ENCODE data around the gene CELSR2.
A peak's percentile ranks its signal among the peaks of the same experiment; 100 is the strongest.

Gene CELSR2

DNA sequence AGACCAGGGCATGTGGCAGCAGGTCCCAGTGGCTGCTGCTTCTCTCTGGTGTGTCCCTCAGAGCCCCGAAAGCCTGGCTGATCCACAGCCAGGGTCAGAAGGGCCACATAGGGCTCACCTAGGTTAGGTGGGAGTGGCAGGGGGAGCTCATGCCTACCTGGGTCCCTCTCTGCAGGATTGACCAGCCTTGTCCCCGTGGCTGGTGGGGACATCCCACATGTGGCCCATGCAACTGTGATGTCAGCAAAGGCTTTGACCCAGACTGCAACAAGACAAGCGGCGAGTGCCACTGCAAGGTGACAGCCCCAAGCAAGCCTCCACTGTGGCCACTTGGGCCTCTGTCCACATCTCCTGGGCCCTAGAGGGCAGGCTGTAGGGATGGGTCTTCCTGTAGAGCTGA, 15.7 kb downstream of the CELSR2 start:
- DNase-seq, result no peak

DNA sequence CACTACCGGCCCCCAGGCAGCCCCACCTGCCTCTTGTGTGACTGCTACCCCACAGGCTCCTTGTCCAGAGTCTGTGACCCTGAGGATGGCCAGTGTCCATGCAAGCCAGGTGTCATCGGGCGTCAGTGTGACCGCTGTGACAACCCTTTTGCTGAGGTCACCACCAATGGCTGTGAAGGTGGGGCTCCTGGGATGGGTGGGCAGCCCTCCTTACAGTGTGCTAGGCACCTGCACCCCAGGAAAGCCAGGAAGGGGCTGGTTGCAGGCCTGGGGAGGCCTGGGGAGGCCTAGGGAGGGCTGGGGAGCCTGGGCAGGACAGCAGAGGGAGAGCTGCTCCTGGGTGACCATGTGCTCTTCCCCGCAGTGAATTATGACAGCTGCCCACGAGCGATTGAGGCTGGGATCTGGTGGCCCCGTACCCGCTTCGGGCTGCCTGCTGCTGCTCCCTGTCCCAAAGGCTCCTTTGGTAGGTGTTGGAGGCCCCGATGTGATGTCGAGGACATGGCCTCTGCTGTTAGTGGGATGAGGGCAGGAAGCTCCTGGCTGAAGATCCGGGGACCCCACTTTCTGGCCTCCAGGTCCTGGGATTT, 16.5 kb downstream of the CELSR2 start:
- no peak for DNase-seq

DNA sequence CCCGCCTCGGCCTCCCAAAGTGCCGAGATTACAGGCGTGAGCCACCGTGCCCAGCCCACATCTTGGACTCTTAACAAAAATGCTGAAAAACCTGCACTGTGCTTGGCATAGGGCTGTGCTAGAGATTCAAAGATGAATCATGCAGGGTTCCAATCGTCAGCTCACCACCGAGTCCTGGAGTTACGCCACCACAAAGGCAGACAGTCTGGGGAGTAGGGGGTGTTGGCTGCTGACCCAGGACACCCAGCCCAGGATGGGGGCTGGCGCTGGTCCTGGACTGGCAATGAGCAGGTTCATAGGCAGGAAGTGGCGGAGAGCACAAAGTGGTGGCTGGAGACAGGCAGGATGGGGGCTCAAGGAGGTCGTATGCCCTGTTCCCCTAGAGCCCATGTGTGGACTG, 17.6 kb downstream of the CELSR2 start:
- no peak for DNase-seq

DNA sequence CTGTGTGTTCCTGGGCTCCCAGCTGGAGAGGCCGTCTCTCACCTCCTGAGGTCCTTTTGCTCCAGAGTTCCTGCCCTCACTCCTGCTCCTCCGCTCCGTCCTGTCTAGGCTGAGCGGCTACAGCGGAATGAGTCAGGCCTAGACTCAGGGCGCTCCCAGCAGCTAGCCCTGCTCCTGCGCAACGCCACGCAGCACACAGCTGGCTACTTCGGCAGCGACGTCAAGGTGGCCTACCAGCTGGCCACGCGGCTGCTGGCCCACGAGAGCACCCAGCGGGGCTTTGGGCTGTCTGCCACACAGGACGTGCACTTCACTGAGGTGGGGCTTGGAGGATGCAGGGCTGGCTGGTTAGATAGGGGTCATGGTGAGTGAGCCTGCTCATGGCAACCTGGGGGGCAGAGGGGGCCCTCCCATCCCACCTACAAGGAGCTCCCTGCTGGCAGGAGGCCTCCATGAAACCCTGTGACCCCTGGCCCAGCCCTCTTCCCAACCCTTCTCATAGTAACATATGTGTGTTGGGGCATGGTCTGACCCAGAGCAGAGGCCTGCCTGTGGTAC, 18.5 kb downstream of the CELSR2 start:
- DNase-seq, result no peak

DNA sequence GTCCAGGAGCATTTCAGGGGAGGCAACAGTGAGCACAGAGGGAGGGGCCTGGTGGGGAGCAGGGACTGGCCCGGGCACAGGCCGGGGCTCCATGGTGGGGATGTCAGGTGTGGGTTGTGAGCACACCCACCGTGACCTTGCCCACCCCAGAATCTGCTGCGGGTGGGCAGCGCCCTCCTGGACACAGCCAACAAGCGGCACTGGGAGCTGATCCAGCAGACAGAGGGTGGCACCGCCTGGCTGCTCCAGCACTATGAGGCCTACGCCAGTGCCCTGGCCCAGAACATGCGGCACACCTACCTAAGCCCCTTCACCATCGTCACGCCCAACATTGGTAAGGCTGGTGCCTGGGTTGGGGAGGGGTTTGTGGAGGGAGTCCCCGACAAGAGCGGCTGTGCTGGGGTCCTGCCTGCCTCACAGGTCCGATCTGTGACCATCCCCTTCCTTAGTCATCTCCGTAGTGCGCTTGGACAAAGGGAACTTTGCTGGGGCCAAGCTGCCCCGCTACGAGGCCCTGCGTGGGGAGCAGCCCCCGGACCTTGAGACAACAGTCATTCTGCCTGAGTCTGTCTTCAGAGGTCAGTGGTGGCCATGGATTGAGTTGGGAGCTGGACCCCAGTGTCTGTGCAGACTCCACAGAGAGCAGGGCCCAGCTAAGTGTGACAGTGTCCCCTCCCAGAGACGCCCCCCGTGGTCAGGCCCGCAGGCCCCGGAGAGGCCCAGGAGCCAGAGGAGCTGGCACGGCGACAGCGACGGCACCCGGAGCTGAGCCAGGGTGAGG, 19.3 kb downstream of the CELSR2 start:
- no peak for DNase-seq

DNA sequence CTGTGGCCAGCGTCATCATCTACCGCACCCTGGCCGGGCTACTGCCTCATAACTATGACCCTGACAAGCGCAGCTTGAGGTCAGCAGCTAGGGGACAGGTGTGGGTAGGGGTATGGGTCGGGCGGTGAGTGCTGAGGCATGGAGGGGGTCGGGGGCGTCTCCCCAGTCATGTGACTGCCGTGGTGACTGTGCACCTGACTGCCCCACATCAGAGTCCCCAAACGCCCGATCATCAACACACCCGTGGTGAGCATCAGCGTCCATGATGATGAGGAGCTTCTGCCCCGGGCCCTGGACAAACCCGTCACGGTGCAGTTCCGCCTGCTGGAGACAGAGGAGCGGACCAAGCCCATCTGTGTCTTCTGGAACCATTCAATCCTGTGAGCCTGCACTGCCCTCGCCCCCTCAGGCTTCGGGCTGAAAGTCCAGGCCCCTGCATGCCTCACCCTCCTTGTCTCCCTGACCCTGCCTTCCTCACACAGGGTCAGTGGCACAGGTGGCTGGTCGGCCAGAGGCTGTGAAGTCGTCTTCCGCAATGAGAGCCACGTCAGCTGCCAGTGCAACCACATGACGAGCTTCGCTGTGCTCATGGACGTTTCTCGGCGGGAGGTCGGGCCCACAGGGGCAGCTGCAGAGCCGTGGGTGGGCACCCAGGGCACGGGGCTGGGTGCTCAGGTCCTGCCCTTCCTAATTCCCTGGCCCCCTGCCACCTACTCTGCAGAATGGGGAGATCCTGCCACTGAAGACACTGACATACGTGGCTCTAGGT, 20.1 kb downstream of the CELSR2 start:
- no peak for DNase-seq

DNA sequence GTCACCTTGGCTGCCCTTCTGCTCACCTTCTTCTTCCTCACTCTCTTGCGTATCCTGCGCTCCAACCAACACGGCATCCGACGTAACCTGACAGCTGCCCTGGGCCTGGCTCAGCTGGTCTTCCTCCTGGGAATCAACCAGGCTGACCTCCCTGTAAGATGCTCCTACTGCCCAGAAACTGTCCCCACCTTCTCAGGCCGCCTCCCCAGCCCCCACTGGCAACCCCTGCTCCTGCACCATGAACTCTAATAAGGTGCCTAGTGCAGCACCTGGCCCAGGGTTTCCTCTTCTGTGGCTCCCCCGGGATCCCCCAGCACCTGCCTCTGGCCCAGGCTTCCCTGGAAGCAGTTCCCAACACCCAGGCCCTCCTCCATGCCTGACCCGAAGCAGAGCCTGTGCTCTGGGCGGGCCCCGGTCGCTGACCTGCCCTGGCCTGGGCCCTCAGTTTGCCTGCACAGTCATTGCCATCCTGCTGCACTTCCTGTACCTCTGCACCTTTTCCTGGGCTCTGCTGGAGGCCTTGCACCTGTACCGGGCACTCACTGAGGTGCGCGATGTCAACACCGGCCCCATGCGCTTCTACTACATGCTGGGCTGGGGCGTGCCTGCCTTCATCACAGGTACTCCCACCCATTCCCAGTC, 20.8 kb downstream of the CELSR2 start:
- DNase-seq, result no peak

DNA sequence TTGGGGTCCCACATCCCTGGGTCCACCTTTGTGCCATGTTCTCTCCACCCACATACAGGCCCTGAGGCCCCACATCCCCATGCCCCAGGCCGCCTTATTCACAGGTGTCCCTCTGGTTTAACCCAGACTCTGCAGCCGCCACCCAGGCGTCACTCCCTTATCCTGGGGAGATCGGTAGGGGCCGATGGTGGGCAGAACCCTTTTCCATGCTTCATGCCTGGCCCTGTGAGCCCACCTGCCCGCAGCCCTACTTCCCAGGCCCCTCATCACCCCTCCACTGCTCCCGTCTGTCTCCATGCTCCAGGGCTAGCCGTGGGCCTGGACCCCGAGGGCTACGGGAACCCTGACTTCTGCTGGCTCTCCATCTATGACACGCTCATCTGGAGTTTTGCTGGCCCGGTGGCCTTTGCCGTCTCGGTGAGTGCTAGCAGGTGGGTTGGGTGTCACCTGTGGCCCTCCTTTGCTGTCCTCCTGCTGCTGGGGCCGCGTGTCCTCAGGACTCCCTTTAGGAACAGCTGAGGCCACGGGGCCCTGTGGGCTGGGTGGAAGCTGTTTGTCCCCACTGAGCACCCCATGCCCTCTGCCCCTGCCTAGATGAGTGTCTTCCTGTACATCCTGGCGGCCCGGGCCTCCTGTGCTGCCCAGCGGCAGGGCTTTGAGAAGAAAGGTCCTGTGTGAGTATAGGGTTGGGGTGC, 21.4 kb downstream of the CELSR2 start:
- no peak for DNase-seq

DNA sequence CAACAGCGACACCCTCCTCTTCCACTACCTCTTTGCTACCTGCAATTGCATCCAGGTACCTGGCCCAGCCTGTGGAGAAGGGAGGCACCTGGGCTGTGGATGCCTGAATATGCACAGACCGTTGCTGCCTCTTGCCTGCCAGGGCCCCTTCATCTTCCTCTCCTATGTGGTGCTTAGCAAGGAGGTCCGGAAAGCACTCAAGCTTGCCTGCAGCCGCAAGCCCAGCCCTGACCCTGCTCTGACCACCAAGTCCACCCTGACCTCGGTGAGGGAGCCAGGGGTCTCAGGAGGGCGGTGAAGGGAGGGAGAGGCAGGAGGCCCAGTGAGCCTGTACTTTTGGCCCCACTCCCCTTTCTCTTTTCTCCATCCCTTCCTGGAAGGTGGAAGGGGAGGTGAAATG, 22.1 kb downstream of the CELSR2 start:
- DNase-seq, result no peak

DNA sequence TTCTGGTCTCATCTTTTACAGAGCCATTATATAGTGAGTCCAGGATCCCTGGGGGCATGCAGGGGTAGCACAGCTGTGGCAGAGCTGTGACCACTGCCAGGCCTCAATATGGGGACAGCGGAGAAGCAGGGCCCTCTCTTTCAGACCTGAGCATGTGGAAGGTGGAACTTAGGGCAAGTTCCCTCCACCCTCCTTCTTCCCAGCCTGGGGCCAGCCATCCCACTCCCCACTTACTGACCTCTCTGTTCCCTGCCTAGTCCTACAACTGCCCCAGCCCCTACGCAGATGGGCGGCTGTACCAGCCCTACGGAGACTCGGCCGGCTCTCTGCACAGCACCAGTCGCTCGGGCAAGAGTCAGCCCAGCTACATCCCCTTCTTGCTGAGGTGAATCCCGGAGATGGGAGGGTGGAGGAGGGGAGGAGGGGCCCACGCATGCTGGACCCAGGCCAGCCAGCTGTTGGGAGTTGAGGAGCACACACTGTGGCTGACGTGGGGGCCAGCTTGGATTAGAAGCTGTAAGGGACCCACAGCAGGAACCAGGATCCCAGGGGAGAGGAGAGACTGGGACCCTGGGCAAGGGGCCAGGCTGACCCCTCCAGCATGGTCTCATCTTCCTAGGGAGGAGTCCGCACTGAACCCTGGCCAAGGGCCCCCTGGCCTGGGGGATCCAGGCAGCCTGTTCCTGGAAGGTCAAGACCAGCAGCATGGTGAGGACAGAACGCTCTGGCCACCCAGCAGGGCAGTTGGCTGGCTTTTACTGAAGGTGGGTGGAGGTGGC, 22.9 kb downstream of the CELSR2 start:
- no peak for DNase-seq

DNA sequence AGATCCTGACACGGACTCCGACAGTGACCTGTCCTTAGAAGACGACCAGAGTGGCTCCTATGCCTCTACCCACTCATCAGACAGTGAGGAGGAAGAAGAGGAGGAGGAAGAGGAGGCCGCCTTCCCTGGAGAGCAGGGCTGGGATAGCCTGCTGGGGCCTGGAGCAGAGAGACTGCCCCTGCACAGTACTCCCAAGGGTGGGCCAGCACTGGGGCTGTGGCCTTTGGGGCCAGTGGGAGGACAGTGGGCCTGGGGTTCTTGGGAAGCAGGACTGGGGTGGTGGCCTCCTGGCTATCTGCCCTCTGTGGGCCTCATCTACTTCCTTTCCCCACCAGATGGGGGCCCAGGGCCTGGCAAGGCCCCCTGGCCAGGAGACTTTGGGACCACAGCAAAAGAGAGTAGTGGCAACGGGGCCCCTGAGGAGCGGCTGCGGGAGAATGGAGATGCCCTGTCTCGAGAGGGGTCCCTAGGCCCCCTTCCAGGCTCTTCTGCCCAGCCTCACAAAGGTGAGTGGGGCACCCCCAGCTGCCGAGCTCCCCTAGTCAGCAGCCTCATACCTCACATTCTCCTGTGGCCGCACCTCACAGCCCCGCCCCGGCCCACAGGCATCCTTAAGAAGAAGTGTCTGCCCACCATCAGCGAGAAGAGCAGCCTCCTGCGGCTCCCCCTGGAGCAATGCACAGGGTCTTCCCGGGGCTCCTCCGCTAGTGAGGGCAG, 23.6 kb downstream of the CELSR2 start:
- no peak for DNase-seq

DNA sequence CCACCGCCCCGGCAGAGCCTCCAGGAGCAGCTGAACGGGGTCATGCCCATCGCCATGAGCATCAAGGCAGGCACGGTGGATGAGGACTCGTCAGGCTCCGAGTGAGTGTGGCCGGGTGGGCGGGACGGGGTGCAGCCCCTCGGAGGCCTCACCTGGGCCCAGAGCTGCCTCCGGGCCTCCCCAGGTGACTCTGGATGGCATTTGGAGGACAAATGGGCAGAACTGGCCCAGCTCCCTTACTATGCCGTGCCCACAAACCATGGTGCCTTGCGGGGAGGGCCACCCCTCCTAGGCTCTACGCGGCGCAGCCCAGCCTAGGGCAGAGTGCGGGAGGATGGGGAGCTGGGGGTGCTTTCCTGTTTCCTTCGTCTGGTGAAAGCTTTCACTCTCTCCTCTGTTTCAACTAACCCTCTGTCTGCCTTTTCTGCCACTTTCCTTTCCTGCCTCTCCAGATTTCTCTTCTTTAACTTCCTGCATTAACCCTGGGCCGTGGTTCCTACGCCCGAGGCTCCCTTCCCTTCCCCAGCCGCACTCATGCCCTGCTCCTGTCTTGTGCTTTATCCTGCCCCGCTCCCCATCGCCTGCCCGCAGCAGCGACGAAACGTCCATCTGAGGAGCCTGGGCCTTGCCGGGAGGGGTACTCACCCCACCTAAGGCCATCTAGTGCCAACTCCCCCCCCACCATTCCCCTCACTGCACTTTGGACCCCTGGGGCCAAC, 24.4 kb downstream of the CELSR2 start:
- DNase-seq, result no peak

DNA sequence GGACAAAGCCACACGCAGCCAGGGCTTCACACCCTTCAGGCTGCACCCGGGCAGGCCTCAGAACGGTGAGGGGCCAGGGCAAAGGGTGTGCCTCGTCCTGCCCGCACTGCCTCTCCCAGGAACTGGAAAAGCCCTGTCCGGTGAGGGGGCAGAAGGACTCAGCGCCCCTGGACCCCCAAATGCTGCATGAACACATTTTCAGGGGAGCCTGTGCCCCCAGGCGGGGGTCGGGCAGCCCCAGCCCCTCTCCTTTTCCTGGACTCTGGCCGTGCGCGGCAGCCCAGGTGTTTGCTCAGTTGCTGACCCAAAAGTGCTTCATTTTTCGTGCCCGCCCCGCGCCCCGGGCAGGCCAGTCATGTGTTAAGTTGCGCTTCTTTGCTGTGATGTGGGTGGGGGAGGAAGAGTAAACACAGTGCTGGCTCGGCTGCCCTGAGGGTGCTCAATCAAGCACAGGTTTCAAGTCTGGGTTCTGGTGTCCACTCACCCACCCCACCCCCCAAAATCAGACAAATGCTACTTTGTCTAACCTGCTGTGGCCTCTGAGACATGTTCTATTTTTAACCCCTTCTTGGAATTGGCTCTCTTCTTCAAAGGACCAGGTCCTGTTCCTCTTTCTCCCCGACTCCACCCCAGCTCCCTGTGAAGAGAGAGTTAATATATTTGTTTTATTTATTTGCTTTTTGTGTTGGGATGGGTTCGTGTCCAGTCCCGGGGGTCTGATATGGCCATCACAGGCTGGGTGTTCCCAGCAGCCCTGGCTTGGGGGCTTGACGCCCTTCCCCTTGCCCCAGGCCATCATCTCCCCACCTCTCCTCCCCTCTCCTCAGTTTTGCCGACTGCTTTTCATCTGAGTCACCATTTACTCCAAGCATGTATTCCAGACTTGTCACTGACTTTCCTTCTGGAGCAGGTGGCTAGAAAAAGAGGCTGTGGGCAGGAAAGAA, 25.5 kb downstream of the CELSR2 start:
- DNase-seq, result peak; percentile 72

DNA sequence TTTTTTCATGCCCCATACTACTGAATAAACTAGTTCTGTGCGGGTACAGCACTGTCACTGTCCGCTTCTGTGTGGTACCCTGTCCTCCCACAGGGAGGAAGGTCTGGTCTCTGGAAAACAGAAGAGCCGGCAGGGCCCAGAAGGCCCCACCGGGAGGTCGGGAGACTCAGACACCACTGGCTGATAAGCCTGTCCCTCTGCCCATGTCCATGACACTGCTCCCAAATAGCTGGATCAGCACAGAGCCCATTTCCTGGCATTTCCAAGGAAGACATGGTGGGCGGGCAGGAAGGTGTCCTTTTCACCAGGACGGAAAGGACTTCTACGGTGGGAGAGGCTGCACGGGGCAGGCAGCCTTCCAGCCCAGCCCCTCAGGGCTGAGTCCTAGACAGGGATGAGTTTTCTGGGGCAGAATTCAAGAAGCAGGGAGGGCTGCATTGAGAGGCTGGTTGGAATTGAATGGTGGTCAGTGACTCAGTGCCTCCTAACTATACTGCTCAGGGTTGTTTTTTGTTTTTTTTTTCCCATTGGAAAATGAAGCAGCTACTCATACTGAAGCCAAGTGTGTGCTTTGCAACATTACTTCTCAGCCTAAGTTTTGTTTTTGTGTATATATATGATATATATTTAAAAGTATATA, 26.5 kb downstream of the CELSR2 start:
- DNase-seq, result no peak

DNA sequence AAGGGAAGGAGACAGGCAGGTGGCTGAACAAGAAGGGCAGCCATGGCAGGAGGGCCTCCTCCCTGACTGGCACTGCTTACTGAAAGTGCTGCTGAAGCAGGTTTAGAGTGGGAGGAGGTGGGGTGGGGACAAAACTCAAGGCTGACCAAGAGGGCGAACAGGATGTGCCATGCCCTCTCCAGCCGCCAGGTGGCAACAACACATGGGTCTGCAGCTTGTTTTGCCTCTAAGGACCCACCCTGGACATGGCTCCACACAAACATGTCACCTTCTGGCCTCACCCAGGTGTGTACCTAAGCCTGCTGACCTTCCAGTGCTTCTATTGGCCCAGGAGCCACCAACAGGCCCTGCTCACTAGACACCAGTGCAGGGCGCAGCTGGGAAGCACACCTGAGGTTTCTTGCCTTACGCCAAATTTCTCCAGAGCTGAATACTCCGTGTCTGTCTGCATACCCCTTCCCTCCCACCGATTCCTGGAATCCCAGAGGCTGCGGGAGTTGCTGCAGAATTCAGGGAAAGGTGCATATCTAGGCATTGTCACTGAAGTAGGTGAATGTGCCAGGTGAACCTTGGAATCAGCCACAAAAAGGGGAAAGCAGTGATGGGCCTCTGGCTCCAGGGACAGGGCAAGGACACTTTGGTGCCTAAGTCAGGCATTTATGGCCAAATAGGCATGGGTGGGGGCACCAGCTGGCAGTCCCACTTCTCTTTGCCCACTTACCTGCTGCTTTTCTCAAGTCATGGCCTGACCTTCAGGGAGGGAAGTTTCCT, 28.3 kb downstream of the CELSR2 start:
- peak; percentile 89 for DNase-seq

DNA sequence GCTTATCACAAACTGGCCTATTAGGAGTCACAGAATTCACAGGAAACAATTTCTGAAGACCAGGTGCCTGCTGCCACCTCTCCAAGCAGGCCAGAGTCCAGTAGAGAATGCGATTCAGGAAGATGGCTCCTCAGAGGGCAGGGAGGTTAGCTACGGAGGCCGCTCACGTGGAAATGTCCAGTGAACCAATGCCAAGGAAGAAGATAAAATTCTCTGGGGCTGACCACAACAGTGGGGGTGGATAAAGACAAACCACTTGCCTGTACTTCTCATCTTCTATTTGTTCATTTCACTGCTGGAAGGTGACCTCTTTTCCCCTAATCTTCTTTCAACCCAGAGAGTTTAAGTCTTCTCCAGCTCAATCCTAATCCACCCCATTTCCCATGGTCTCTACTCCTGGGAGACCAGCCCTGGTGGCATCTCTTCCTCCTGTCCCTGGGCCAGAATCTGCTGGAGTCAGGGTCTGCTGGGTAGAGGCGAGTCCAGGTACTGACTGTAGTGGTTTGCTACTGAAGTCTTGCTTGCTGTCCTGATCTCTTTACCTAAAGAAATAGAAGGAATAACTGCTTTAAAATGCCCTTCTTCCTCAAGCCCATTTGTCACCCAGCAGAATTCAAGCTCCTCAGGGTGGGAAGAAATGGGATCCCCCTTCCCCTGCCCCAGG, 30.4 kb downstream of the CELSR2 start:
- DNase-seq, result no peak

DNA sequence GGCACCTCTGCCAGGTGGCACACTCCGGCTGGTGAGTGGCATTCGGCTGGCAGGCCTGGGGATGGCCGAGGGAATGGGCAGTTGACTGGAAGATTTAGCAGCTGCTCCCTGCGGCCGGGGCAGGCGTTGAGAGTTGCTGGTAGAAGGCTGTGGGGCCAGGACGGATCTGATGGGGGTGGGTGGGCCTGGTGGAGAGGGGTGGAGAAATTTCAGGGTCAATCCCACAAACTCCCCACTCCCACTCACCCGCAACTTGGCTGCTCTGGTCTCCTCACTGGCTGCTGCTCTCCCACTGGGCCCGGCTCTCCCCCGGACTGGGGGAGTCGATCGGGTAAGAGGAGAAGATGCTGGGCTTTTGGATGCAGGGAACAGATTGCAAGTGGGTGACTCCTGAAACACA, 31.5 kb downstream of the CELSR2 start:
- DNase-seq, result no peak

All from DMS53 (cell line).